ENCODE measurements around the gene CEACAM16. TPM values are rescaled to one million over a fixed set of nuclear protein-coding genes. Genes with fewer than 3 reads are reported as not detected.

The CEACAM16 gene
- total and polyA plus RNA-seq, 10 of the 15 experiments (the other 5 are each of a cell fraction or from before 2014, with no cell fraction given), result not detected

GRCh38 chr19:44752816-44753625 is 54.1 kb downstream of the CEACAM16 start:
- Histone ChIP-seq H2AFZ (ENCODE audit: control insufficient read depth, low read depth, low read length) (no peak overlapping the region), H3K36me3 (ENCODE audit: control insufficient read depth in 2 of 2, insufficient read depth in 2 of 2, low read length in 1 of 2) (peaks cover 0 to 7% of the 10 kb centered on the region in 2 experiments), H3K79me2 (ENCODE audit: control insufficient read depth, insufficient read depth, low read length) (peaks cover 52% of the 10 kb centered on the region), H3K4me3 (peak overlapping the region; percentile 98), H4K20me1 (ENCODE audit: control insufficient read depth, insufficient read depth) (no peaks in the 10 kb centered on the region), H3K9me3 (replicated peaks; ENCODE audit: control insufficient read depth, insufficient read depth, low read length) (no peaks in the 10 kb centered on the region), H3K4me1 (ENCODE audit: control insufficient read depth, insufficient read depth, low read length) (peaks cover 34% of the 10 kb centered on the region), H3K9ac (ENCODE audit: control insufficient read depth, insufficient read depth, low read length) (peak overlapping the region; percentile 87), H3K27ac (ENCODE audit: control insufficient read depth, insufficient read depth) (peak overlapping the region; percentile 95), H3K27me3 (replicated peaks in 1 of 2; ENCODE audit: control insufficient read depth in 2 of 2, insufficient read depth in 2 of 2, low read length in 1 of 2) (no peaks in the 10 kb centered on the region), H3K4me2 (ENCODE audit: control insufficient read depth, insufficient read depth) (peak overlapping the region; percentile 97)
- BruUV-seq (replicated peaks), result TSS peak; percentile 66
- ChIA-PET SMC1A (ENCODE audit: uncharacterized antibody, unreplicated experiment) (interaction anchor here (1.0 to 7.7 kb wide), 11 partner anchors 10 to 448 kb away, joined by 3 to 115 read pairs (median 9); partner anchors contain the start of gene ZNF235), RAD21 (ENCODE audit: unreplicated experiment) (interaction anchor here (0.7 to 4.2 kb wide), 8 partner anchors 14 to 137 kb away, joined by 3 to 49 read pairs (median 20); no protein-coding TSS in a partner anchor), POLR2A (interaction anchor here (0.5 to 3.8 kb wide), 11 partner anchors 10 to 720 kb away, joined by 4 to 32 read pairs (median 10); no protein-coding TSS in a partner anchor), CTCF (interaction anchor here (0.9 to 7.7 kb wide), 9 partner anchors 10 to 99 kb away, joined by 3 to 109 read pairs (median 4); no protein-coding TSS in a partner anchor)
- intact Hi-C loops (cut with micrococcal nuclease; ENCODE audit: unreplicated experiment), result loop anchor here (1.0 to 2.0 kb wide), 4 partner anchors 16 to 62 kb away; no protein-coding TSS in a partner anchor
- ATAC-seq (peak; percentile 81), FAIRE-seq (peak; percentile 99), DNase-seq (ENCODE audit: low read depth, low spot score) (peak; percentile 94)
- WGBS (ENCODE audit: insufficient coverage, insufficient replicate concordance, low lambda C conversion rate, missing lambda C conversion rate), result 9% methylated on average over 18 of the region's 18 CpGs
- in situ Hi-C loops (cut with MboI), result no loop called here
- peak; percentile 97 for TF ChIP-seq PKNOX1 (IDR thresholded peaks at IDR 0.05)
- peak; percentile 46; the same call in 1 of the 2 replicates for TF ChIP-seq MAX (IDR thresholded peaks at IDR 0.05; ENCODE audit: low read depth, low read length)
- 0 out of 2 replicates have a peak, but pooled peaks have one; percentile 4 for TF ChIP-seq SREBF1 (IDR thresholded peaks at IDR 0.05; ENCODE audit: low read length)
- peak; percentile 68; the same call in 1 of the 2 replicates for TF ChIP-seq YY1 (IDR thresholded peaks at IDR 0.05; ENCODE audit: low read depth, low read length)
- TF ChIP-seq IRF4 (IDR thresholded peaks at IDR 0.05; ENCODE audit: low read depth, low read length), result peak; percentile 59; the same call in 1 of the 2 replicates
- TF ChIP-seq ATF3 (IDR thresholded peaks at IDR 0.05; ENCODE audit: borderline replicate concordance, extremely low read depth, low read depth, low read length), result no peak
- peak; percentile 98 to 99 for TF ChIP-seq EP300 (IDR thresholded peaks at IDR 0.05; ENCODE audit: borderline replicate concordance in 1 of 2, control insufficient read depth in 1 of 2, low read depth in 2 of 2, low read length in 2 of 2)
- peak; percentile 99 for TF ChIP-seq MLLT1 (IDR thresholded peaks at IDR 0.05)
- peak in 1 of 2 experiments; percentile 42; a peak in 1 of 4 replicates for TF ChIP-seq SRF (IDR thresholded peaks at IDR 0.05; ENCODE audit: low read depth in 2 of 2, low read length in 2 of 2)
- TF ChIP-seq EGR1 (IDR thresholded peaks at IDR 0.05; ENCODE audit: borderline replicate concordance in 1 of 2, low read depth in 2 of 2, low read length in 2 of 2), result peak in 1 of 2 experiments; percentile 71; a peak in 1 of 3 replicates
- TF ChIP-seq EED (IDR thresholded peaks at IDR 0.05; ENCODE audit: low read depth), result peak; percentile 91
- TF ChIP-seq FOXM1 (IDR thresholded peaks at IDR 0.05; ENCODE audit: low read depth, low read length), result peak; percentile 69; the same call in 1 of the 2 replicates
- peak; percentile 72 for TF ChIP-seq ATF2 (IDR thresholded peaks at IDR 0.05; ENCODE audit: low read length)
- no peak for TF ChIP-seq TARDBP (IDR thresholded peaks at IDR 0.05; ENCODE audit: borderline replicate concordance)
- 0 out of 2 replicates have a peak, but pooled peaks have one; percentile 21 for TF ChIP-seq GATAD2B (conservative IDR thresholded peaks at IDR 0.05; ENCODE audit: low read depth)
- TF ChIP-seq NFYA (IDR thresholded peaks at IDR 0.05; ENCODE audit: borderline replicate concordance, low read depth, low read length), result no peak

All from GM12878 (cell line).